RKO (cell line): Measurements from ENCODE around the gene ANO6.
A peak's percentile ranks its signal among the peaks of the same experiment; 100 is the strongest.
"Not testable (repeated sequence)": the region's sequence is repeated elsewhere in the genome, so short reads cannot be mapped to it uniquely, and the experiment has no call there.

Experiments
- DNase-seq: peaks from one replicate; pipeline ENCODE4 v3.0.0-alpha.2; 2016; ENCODE audit warnings: low spot score

The ANO6 gene

GRCh38 chr12:45213107-45213506 lies 2.8 kb upstream of the ANO6 start:
- no peak for DNase-seq

DNA sequence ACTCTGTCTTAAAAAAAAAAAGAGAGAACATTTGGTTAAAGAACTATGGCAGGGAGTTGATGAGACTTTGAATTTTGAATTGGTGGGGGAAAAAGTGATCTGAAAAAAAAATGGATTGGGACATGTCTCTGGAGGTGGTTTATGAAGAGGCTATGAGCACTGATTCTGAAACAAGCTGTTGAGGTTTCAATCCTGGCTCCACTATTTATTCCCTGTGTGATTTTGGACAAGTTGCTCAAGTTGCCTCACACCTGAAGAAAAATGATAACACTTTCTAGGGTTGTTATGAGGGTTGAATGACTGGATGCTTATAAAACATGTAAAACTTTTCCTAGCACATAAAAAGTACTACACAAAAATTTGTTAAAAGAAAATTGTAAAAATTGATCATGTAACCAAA lies 1.8 kb upstream of the ANO6 start:
- DNase-seq, result no peak

DNA sequence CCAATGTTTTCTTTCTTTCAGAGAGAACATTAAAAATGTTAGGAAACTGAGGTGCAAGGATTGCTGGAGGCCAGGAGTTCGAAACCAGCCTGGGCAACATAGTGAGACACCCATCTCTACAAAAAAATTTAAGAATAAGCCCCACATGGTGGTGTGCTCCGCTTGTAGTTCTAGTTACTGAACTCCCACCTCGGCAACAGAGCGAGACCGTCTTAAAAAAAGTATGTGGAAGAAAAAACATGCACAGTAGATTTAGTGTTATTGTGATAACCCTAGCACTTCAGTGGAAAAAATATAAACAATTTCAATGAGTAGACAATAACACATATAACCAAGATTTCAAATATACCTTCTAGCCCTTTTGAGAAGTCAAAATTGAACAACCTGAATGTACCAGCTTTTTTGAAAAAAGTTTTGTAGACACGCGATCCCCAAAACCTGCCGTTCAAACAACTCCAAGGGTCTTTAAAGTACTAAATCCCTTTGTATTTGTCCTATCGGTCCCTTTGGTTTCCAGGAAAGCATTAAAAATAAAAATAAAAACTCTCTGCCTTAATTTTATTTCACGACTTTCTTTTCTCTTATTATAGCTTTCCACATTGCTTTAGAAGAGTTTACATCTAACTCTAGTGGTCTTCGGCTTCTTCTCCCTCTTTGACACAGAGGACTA lies 1.0 kb upstream of the ANO6 start:
- DNase-seq, result peak; percentile 53

- peak; percentile 47 for DNase-seq
Observed at GRCh38 chr12:45216230-45216982, 511 bp downstream of the ANO6 start.

GRCh38 chr12:45216983-45217485 lies 1.1 kb downstream of the ANO6 start:
- peak; percentile 38 for DNase-seq

DNA sequence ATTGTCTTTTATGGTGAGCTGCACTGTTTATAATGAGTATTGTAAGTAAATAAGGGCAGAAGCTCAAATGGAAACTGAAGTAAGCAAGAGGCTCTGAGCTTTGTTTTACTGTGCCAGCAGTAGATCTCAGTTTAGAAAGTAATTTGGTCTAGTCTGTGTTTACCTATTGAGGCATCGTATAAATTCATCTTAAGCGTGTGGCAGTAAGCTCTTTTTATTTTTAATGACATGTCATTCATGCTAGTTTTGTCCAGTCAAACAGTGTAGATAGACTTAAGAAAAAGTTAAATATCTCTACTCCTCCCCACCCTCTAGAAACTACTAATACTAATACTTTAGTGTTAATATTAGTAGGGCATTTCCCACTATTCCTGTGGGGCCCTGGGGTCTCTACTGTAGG lies 2.0 kb downstream of the ANO6 start:
- no peak for DNase-seq

DNA sequence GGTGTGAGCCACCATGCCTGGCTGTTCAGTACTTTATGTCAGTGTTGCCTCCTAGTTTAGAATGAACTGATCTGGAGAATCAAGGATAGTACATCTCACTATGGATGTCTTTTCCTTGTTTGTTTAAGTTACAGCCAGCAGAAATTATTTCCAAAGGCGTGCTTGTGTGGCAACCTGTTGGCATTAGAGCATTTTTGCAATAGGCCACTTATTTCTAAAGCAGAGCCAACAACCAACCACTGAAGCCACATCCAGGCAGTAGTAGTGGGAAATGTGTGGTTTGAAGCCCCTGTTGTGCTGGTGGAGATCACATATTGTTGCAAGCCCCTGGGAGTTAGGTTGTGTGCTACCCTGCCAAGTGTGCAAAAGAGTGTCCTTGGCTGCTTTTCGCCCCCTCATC lies 3.7 kb downstream of the ANO6 start:
- no peak for DNase-seq

- DNase-seq, result no peak
Observed at GRCh38 chr12:45220363-45220931, 4.6 kb downstream of the ANO6 start.

DNA sequence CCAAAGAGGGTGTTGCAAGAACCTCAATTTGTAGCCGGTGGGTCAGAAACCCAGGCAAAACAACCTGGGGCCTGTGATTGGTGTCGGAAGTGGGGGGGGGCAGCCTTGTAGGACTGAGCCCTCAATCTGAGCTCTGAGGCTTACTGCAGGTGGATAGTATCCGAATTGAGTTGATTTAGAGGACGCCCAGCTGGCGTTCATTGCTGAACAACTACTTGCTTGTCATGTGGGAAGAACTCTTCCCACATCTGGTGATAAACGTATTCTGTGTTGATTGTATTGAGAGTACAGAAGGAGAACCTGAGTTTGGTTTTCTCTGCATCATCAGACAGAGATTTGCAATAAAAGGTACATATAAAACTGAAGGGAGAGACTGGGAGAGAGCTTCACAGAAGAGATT lies 5.1 kb downstream of the ANO6 start:
- DNase-seq, result no peak

DNA sequence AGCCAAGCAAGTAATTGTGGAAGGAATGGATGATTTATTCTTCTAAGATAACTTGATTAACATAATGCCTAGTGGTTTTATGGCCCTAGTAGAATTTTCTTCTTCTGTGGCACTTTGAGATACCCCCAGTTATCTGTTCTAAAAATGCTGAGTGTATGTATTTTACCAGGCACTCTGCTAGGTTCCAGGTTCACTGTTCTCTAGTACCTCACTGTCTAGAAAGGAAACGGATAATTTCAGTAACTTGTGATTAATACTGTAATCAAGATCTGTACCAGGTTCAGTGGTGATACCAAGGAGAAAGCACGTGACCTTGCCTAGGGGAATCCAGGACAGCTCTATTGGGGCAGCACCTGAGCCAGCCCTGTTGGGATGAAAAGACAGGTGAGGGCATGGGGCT lies 8.0 kb downstream of the ANO6 start:
- no peak for DNase-seq

DNA sequence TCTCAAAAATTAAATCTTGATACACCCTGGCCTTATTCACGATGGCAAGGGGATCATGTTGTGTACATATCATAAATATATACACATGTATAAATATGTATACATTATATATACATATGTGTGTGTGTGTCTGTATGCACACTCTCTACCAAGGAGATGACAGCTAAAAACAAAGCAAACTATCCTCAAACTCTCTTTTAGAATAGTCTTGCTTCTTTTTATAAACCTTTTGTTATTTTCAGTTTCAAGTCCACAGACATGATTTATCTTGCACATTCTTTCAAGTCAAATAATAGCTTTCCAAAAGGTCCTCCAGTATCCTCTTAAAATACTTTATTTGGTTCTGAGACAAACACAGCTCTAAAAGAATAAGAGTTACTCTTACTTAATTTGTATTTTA lies 8.4 kb downstream of the ANO6 start:
- no peak for DNase-seq

DNA sequence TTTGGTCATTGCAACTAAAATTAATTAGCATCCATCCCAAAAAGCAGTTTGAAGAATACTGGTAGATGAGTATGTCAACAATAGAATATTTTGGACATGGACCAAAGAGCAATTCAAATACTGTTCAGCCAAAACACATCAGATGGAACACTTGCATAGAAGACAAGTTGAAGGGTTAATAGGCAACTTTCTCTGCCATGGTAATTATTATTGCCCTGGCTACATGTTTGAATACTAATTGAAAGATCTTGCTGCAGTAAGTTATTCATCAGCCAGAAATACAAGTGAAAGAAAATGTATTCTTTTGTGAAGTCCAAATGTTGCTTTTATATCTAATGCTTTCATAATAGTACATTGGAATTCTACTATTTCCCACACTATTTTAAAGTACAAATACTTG lies 10.1 kb downstream of the ANO6 start:
- DNase-seq, result no peak

DNA sequence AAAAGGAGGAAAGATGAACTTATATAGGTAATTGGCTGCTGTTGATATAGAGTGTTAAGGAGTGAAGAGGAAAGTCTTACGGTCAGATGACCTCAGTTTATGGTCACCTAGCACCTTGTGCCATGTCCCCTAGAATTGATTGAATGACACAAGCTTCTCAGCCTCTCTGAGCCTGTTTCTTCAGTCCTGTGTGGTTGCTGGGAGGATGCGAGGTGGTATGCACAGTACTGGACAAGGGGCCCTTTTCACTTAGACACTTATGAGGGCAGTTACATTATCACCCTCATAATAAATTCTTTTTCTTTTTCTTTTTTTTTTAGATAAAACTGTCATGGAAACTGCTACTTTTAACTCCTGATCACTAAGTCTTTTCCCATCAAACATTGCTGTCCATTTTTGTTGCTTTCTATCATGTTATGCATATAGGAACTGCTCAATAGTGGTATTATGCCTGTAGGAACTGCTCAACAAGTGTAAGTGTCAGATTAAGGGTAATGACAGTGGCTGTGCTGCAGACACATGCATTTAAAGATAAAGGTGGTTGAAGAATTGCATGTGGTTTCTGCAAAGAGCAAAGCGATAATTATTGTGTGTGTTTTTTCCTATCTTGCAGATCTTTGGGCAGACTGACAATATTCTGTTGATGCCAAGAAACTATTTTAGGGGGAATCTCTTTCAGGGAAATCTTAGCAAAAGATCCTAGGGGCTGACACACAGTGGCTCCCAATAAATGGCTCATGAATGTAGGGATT lies 11.6 kb downstream of the ANO6 start:
- DNase-seq, result no peak

DNA sequence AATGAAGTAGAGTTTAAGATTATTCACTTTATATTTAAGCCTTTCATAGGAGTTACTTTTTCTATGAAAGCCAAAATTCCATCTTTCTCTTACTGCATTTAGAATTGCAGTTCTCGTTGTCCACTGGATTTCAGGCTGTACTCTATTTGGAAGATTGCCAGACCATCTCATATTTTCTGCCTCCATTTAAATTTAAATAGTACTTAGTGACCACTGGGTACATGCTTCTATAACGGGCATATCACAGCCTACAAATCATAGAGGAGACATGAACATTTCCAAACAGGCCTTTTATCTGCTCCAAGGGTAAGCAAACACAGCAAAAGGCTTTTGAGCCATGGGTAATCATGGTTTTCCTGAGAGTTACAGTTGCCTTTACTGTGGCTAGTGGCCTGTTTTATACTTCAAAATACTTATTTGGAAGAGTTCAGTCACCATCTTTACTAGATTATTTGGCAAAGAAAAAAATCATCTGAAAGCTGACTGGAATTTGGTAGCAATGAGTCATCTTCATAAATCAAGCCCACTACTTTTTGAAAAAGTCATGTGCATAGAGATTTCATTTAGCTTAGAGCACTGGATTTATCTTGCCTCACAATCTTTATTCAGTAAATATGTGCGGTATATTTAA lies 15.7 kb downstream of the ANO6 start:
- DNase-seq, result peak; percentile 69

- DNase-seq, result no peak
Observed at GRCh38 chr12:45232146-45232755, 16.4 kb downstream of the ANO6 start.

GRCh38 chr12:45232756-45233372 lies 17.0 kb downstream of the ANO6 start:
- peak; percentile 97 for DNase-seq

DNA sequence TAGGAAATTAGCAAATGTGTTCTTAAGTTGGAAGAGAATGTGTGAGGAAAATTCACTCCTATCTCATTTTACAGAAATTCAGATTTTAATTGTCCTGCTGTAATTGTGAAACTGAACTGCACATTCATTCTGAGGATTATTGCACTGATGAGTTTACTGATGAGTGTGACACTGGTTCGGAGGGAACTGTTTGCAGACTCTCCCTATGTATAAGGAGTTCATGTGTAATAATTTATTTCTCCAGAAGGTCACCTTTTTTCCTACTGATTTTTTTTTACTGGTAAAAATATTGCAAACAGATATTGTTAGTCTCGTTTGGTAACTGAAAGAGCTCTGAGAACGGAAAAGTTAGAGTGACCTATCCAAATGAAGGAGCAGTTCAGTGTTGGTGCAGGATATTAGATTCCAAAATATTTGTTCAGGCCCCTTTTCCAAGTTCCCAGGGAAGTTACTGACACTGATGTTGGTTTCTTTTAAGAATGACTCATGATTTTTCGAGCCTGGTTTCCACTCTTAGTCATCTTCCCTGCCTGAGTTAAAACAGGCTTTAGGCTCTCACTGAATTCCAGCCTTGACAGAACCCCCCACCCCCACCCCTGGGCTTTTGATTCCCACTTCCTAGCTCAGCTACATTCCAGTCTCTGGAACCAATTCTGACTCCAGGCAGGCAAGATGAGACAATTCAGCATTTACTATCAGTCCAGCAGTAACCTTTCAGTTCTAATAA lies 18.4 kb downstream of the ANO6 start:
- DNase-seq, result peak; percentile 94

- DNase-seq, result no peak
Observed at GRCh38 chr12:45235087-45236025, 19.5 kb downstream of the ANO6 start.

- DNase-seq, result not testable (repeated sequence)
Observed at GRCh38 chr12:45236383-45236782, 20.5 kb downstream of the ANO6 start.
